NT2/D1 (cell line): ENCODE data around the gene MOB3B.
"Not testable (repeated sequence)": the region's sequence is repeated elsewhere in the genome, so short reads cannot be mapped to it uniquely, and the experiment has no call there.

Experiments used
- DNase-seq: peaks from one replicate; pipeline ENCODE4 v3.0.0-alpha.2; 2011; ENCODE audit warnings: low read depth, low spot score
- H3K27me3 ChIP-seq: 2 replicates; pipeline ENCODE4 v1.6.0; 2011; ENCODE audit warnings: mild to moderate bottlenecking; ENCODE audit not compliant: insufficient read length, insufficient read depth
- H3K36me3 ChIP-seq: 2 replicates; pipeline ENCODE4 v1.6.1; 2011; ENCODE audit warnings: mild to moderate bottlenecking, low read length, mixed read lengths; ENCODE audit not compliant: insufficient read depth, insufficient read length
- H3K4me1 ChIP-seq: 2 replicates; pipeline ENCODE4 v1.5.1; 2011; ENCODE audit not compliant: insufficient read depth, insufficient read length
- H3K4me3 ChIP-seq: 2 replicates; pipeline ENCODE4 v1.5.1; 2011; ENCODE audit warnings: low read depth; ENCODE audit not compliant: insufficient read length
- H3K9ac ChIP-seq: 2 replicates; pipeline ENCODE4 v1.6.0; 2011; ENCODE audit warnings: low read depth; ENCODE audit not compliant: insufficient read length
- H3K9me3 ChIP-seq: 2 replicates; pipeline ENCODE4 v1.5.1; 2011; ENCODE audit warnings: mild to moderate bottlenecking, low read length; ENCODE audit not compliant: insufficient read depth
- SUZ12 ChIP-seq: IDR thresholded peaks from 2 replicates; pipeline ENCODE4 v1.6.1; 2011; ENCODE audit not compliant: insufficient read length, insufficient read depth; ENCODE audit errors: extremely low read depth
- YY1 ChIP-seq: IDR thresholded peaks from 2 replicates; pipeline ENCODE4 v1.6.1; 2011; ENCODE audit not compliant: insufficient read length, insufficient read depth
- ZNF274 ChIP-seq: IDR thresholded peaks from 2 replicates; pipeline ENCODE4 v1.6.1; 2011; ENCODE audit warnings: mild to moderate bottlenecking, low read depth, low read length

MOB3B gene

GRCh38 chr9:27426511-27427271 is 102.9 kb downstream of the MOB3B start:
- no peaks in the 10 kb centered on the region for H3K36me3 ChIP-seq
- no peaks in the 10 kb centered on the region for H3K9me3 ChIP-seq
- no peak for DNase-seq
- no peaks in the 10 kb centered on the region for H3K27me3 ChIP-seq
- no peak for TF ChIP-seq ZNF274
- no peak for TF ChIP-seq YY1
- no peak for TF ChIP-seq SUZ12
- no peak overlapping the region for H3K4me3 ChIP-seq
- peaks cover 9% of the 10 kb centered on the region for H3K4me1 ChIP-seq
- H3K9ac ChIP-seq = no peak overlapping the region

DNA sequence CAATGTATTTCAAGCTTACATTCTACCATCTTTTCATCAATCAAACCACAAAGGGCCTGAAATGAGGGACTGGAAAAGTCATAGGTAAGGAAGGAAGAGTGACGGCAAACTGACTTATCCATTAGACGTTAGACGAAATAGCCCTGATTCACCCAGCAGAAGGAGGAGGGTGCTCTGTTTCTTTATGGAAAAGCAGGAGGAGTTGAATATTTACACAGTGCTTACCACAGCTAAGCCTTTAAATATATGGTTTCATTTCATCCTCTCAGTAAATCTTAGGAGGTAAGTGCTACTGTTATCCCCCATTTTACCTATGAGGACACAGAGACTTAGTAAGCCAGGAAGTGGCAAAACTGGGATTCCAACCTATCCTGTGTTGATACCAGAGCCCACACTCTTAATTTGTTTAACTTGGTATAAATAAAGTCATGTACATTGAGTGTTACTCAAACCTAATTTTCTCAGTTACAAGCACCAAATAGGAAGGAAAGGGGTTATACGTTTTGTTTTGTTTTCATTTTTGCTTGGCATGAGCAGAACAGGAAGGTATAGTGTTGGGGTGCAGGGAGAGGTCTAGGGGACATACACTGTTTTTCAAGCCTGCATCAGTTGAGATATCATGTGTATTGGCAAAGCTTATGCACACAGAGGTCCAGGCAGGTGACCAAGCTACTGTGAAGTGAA is 103.6 kb downstream of the MOB3B start:
- H3K36me3 ChIP-seq = no peaks in the 10 kb centered on the region
- H3K27me3 ChIP-seq = no peaks in the 10 kb centered on the region
- peaks cover 9% of the 10 kb centered on the region for H3K4me1 ChIP-seq
- H3K4me3 ChIP-seq = no peak overlapping the region
- no peak for DNase-seq
- H3K9me3 ChIP-seq = no peaks in the 10 kb centered on the region
- TF ChIP-seq ZNF274 (no peak), SUZ12 (no peak), YY1 (no peak)
- H3K9ac ChIP-seq = no peak overlapping the region

- Histone ChIP-seq H3K4me3 (no peak overlapping the region), H3K9ac (no peak overlapping the region), H3K36me3 (no peaks in the 10 kb centered on the region), H3K9me3 (no peaks in the 10 kb centered on the region), H3K27me3 (no peaks in the 10 kb centered on the region), H3K4me1 (peaks cover 9% of the 10 kb centered on the region)
- DNase-seq = no peak
- TF ChIP-seq YY1 = no peak
- TF ChIP-seq ZNF274 = no peak
- no peak for TF ChIP-seq SUZ12
These were observed 105.5 kb downstream of the MOB3B start for GRCh38 chr9:27423915-27424710.

- TF ChIP-seq ZNF274 (no peak), YY1 (no peak), SUZ12 (no peak)
- Histone ChIP-seq H3K9me3 (no peaks in the 10 kb centered on the region), H3K36me3 (no peaks in the 10 kb centered on the region), H3K9ac (no peak overlapping the region), H3K4me3 (no peak overlapping the region), H3K4me1 (peaks cover 9% of the 10 kb centered on the region), H3K27me3 (no peaks in the 10 kb centered on the region)
- no peak for DNase-seq
These were observed 107.3 kb downstream of the MOB3B start for GRCh38 chr9:27422279-27422834.

DNA sequence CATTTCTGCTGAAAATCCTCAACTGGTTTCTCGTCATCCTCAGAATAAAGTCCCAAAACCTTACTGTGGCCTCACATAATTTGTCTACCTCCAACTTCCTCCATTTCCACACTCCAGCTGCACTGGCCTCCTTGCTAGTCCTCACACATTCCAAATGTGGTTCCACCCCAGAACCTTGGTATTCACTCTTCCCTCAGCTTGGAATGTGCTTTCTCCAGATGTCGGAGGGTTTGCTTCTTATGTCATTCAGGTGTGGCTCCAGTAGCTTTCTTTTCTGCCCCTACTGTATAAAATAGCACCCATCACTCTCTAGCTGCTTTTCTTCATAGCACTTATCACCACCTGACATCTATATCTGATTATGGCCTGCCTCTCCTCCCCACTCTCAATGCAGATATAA is 108.0 kb downstream of the MOB3B start:
- TF ChIP-seq SUZ12 (no peak), YY1 (no peak), ZNF274 (no peak)
- DNase-seq = no peak
- no peaks in the 10 kb centered on the region for H3K36me3 ChIP-seq
- no peak overlapping the region for H3K9ac ChIP-seq
- H3K4me3 ChIP-seq = no peak overlapping the region
- H3K27me3 ChIP-seq = no peaks in the 10 kb centered on the region
- no peaks in the 10 kb centered on the region for H3K9me3 ChIP-seq
- H3K4me1 ChIP-seq = peaks cover 1% of the 10 kb centered on the region

GRCh38 chr9:27419558-27419957 is 110.1 kb downstream of the MOB3B start:
- not testable (repeated sequence) for H3K4me1 ChIP-seq, H3K27me3 ChIP-seq, H3K4me3 ChIP-seq, H3K9me3 ChIP-seq, DNase-seq, H3K9ac ChIP-seq, H3K36me3 ChIP-seq

- Histone ChIP-seq H3K9ac (no peak overlapping the region), H3K27me3 (no peaks in the 10 kb centered on the region), H3K4me1 (no peaks in the 10 kb centered on the region), H3K4me3 (no peak overlapping the region), H3K9me3 (no peaks in the 10 kb centered on the region), H3K36me3 (no peaks in the 10 kb centered on the region)
- TF ChIP-seq ZNF274 (no peak), SUZ12 (no peak), YY1 (no peak)
- no peak for DNase-seq
These were observed 115.3 kb downstream of the MOB3B start for GRCh38 chr9:27414220-27414761.
